Sigmoid colon (tissue), 7 donors: ENCODE measurements around the gene TACC2. TPM values are rescaled to one million over a fixed set of nuclear protein-coding genes. Genes with fewer than 3 reads are reported as not detected.
A peak's percentile ranks its signal among the peaks of the same experiment; 100 is the strongest.

Experiments used
- DNase-seq: peaks from one replicate; pipeline ENCODE4 v3.0.0-alpha.2; 2019
- H3K27ac ChIP-seq, 4 donors: fragments of 200-600 bp; sonication (generic); one replicate each; pipeline ENCODE4 v1.5.1; 2016 to 2019; ENCODE audit warnings: mild to moderate bottlenecking in 1 of 4
- H3K27me3 ChIP-seq, 3 donors: fragments of 200-600 bp; sonication (generic); one replicate each; pipeline ENCODE4 v1.5.1; 2019; ENCODE audit warnings: mild to moderate bottlenecking in 1 of 3
- H3K36me3 ChIP-seq, 4 donors: fragments of 200-600 bp; sonication (generic); one replicate each; pipeline ENCODE4 v1.5.1; 2016 to 2019
- H3K4me1 ChIP-seq, 4 donors: fragments of 200-600 bp; sonication (generic); one replicate each; pipeline ENCODE4 v1.5.1; 2017 to 2019
- H3K4me3 ChIP-seq, 4 donors: fragments of 200-600 bp; sonication (generic); one replicate each; pipeline ENCODE4 v1.5.1; 2017 to 2019; ENCODE audit warnings: mild to moderate bottlenecking in 2 of 4, moderate library complexity in 1 of 4
- H3K9me3 ChIP-seq, 4 donors: fragments of 200-600 bp in 3 of 4; sonication (generic) in 3 of 4; one replicate each; pipeline versions ENCODE4 v1.5.1 to v1.6.1; 2013 to 2019
- EP300 ChIP-seq, 4 donors: sonication (generic); formaldehyde crosslinking; IDR thresholded peaks; one replicate each; pipeline ENCODE4 v1.6.1; 2017; ENCODE audit warnings: antibody characterized with exemption in 4 of 4
- POLR2A ChIP-seq, 2 donors: fragments of 450-650 bp; IDR thresholded peaks; one replicate each; pipeline ENCODE4 v1.6.1; 2016; ENCODE audit warnings: antibody characterized with exemption in 2 of 2, mild to moderate bottlenecking in 2 of 2, moderate library complexity in 2 of 2
- POLR2AphosphoS5 ChIP-seq, 4 donors: sonication (generic); formaldehyde crosslinking; IDR thresholded peaks; one replicate each; pipeline ENCODE4 v1.6.1; 2017; ENCODE audit warnings: antibody characterized with exemption in 4 of 4
- whole genome bisulfite sequencing, 2 donors: extraction: QIAGEN DNeasy Blood & Tissue Kit; methylation state at CpG; one replicate each; pipeline ENCODE4 v1.1.7; 2013; 5-methylcytosine and 5-hydroxymethylcytosine counted together
- intact Hi-C: fragments of 100-400 bp; cut with DNase I; formaldehyde crosslinking; loops from one replicate; pipeline ENCODE4 v1.15.1; 2023
- polyA plus RNA-seq, 3 donors: library from polyadenylated mRNA; stranded (reverse); fragments of 200-250 nt; gene quantifications; one replicate each; pipeline ENCODE4 v1.2.3, GENCODE V29; 2013
- total RNA-seq, 4 donors: library from RNA; depleted of rRNA; stranded (reverse); fragments of >200 nt; gene quantifications; one replicate each; pipeline ENCODE4 v1.1.0, GENCODE V29; 2016
- TF ChIP-seq, protein P1 (sequence below), 4 experiments: fragments of 450-650 bp in 3 of 4; fragments of 200-600 bp in 1 of 4; IDR thresholded peaks; one replicate each; pipeline ENCODE4 v1.5.1; 2016 to 2019; ENCODE audit warnings: antibody characterized with exemption in 4 of 4, mild to moderate bottlenecking in 3 of 4, moderate library complexity in 2 of 4
- donor health status: healthy with polysubstance abuse.
- donor health status: Bipolar disorder and iron deficiency.
- donor health status: healthy.

TACC2 gene
- total and polyA plus RNA-seq, 7 donors: 43.7 to 173 (median 71.0) TPM

DNA sequence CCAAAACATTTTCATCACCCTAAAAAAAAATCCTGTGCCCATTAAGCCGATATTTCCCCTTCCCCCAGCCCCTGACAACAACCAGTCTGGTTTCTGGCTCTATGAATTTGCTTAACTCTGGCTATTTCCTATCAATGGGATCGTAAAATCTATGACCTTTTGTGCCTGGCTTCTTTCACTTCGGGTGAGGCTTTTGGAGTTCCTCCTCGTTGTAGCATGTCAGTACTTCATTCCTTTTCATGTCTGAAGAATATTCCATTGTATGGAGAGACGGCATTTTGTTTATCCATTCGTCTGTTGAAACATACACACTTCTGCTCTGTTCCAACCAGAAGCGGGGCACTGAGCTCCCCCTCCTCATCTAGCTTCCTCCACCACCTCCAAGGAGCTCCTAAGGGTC is 29.5 kb downstream of the TACC2 start:
- Histone ChIP-seq H3K27me3 (no peaks in the 10 kb centered on the region), H3K4me1 (peaks cover 0 to 55% (median 45%) of the 10 kb centered on the region in 4 donors), H3K9me3 (no peaks in the 10 kb centered on the region), H3K27ac (peak overlapping the region; percentile 80 to 85 (median 81)), H3K36me3 (no peaks in the 10 kb centered on the region), H3K4me3 (peak overlapping the region in 3 of 4 donors; percentile 9 to 17 (median 10))
- intact Hi-C loops: no loop called here
- 6 to 43% methylated on average over 7 of the region's 7 CpGs for WGBS, 2 donors
- peak in 1 of 4 donors; percentile 25 for TF ChIP-seq POLR2AphosphoS5 (IDR thresholded peaks at IDR 0.05)
- TF ChIP-seq POLR2A (IDR thresholded peaks at IDR 0.05): no peak
- DNase-seq: no peak

DNA sequence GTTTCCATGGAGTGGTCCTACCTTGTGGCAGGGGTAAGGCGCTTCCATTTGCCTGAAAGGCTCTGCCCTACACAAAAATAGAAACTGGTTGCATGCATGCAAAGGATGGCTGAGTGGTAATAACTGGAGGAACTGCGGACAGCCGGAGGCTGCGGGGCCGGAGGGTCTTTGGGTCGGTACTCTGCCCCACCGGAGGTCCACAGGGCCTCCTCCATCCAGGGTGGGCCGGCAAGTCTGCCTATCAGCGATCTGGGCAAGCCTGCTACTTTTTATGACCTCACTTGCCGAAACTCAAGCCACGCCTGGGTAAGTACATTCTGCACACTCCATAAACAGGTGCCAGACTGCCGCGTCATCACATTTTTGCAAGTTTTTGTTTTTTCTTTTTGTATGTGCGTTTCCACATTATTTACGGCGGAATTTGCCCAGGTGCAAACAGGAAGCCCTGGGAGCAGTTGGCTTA is 30.0 kb downstream of the TACC2 start:
- H3K27ac ChIP-seq: peak overlapping the region; percentile 80 to 85 (median 81)
- no peaks in the 10 kb centered on the region for H3K36me3 ChIP-seq
- no peak for DNase-seq
- WGBS, 2 donors: 12 to 61% methylated on average over 16 of the region's 16 CpGs
- intact Hi-C loops: no loop called here
- TF ChIP-seq POLR2AphosphoS5 (IDR thresholded peaks at IDR 0.05) (no peak), POLR2A (IDR thresholded peaks at IDR 0.05) (peak in 1 of 2 donors; percentile 20)
- peak overlapping the region in 3 of 4 donors; percentile 9 to 17 (median 10) for H3K4me3 ChIP-seq
- no peaks in the 10 kb centered on the region for H3K27me3 ChIP-seq
- H3K4me1 ChIP-seq: peaks cover 0 to 53% (median 42%) of the 10 kb centered on the region in 4 donors
- H3K9me3 ChIP-seq: no peaks in the 10 kb centered on the region

- H3K4me3 ChIP-seq: peak overlapping the region in 1 of 4 donors; percentile 10
- peaks cover 0 to 52% (median 41%) of the 10 kb centered on the region in 4 donors for H3K4me1 ChIP-seq
- TF ChIP-seq POLR2A (IDR thresholded peaks at IDR 0.05): peak in 1 of 2 donors; percentile 53
- no peak for TF ChIP-seq POLR2AphosphoS5 (IDR thresholded peaks at IDR 0.05)
- no peaks in the 10 kb centered on the region for H3K27me3 ChIP-seq
- peak overlapping the region; percentile 80 to 85 (median 81) for H3K27ac ChIP-seq
- no peak for DNase-seq
- H3K9me3 ChIP-seq: no peaks in the 10 kb centered on the region
- intact Hi-C loops: no loop called here
- WGBS, 2 donors: 11 to 54% methylated on average over 24 of the region's 24 CpGs
- H3K36me3 ChIP-seq: no peaks in the 10 kb centered on the region
Measured at GRCh38 chr10:122019414-122019975, 30.5 kb downstream of the TACC2 start.

DNA sequence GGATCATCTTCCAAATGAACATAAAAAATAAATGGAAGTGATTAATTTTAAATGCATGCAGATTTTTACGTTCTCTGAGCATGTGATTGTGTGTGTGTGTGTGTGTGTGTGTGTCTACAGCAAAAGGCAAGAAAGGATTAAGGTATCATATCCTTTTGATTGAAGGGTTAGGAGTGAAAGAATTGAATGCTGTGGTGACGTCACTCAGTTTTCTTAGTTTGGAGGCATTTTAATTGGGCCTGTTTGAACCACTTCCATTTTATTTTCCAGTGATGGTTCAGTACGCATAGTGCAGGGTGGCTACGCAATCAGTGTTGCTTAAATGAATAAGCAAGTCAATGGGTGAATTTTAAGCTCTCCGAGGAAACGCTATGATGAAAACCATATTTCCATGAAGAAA is 31.3 kb downstream of the TACC2 start:
- TF ChIP-seq POLR2A (IDR thresholded peaks at IDR 0.05): no peak
- intact Hi-C loops: loop anchor here (2.0 kb wide), 1 partner anchor 25 kb away; no protein-coding TSS in a partner anchor
- DNase-seq: no peak
- 67 to 86% methylated on average over 6 of the region's 6 CpGs for WGBS, 2 donors
- H3K9me3 ChIP-seq: no peaks in the 10 kb centered on the region
- H3K27ac ChIP-seq: peak overlapping the region; percentile 80 to 85 (median 81)
- H3K4me1 ChIP-seq: peaks cover 0 to 45% (median 34%) of the 10 kb centered on the region in 4 donors
- H3K27me3 ChIP-seq: no peaks in the 10 kb centered on the region
- no peaks in the 10 kb centered on the region for H3K36me3 ChIP-seq
- H3K4me3 ChIP-seq: no peak overlapping the region

GRCh38 chr10:122021379-122021778 is 32.4 kb downstream of the TACC2 start:
- peak; percentile 86 for DNase-seq
- peak overlapping the region; percentile 14 to 38 (median 26) for H3K4me3 ChIP-seq
- H3K9me3 ChIP-seq: no peaks in the 10 kb centered on the region
- 58 to 68% methylated on average over 9 of the region's 9 CpGs for WGBS, 2 donors
- H3K27ac ChIP-seq: peak overlapping the region; percentile 80 to 85 (median 81)
- no peaks in the 10 kb centered on the region for H3K27me3 ChIP-seq
- intact Hi-C loops: loop anchor here (2.0 kb wide), 1 partner anchor 27 kb away; no protein-coding TSS in a partner anchor
- TF ChIP-seq POLR2A (IDR thresholded peaks at IDR 0.05): no peak
- TF ChIP-seq POLR2AphosphoS5 (IDR thresholded peaks at IDR 0.05): peak in 1 of 4 donors; percentile 33
- peak in 2 of 4 donors; percentile 46 to 73 for TF ChIP-seq EP300 (IDR thresholded peaks at IDR 0.05)
- no peaks in the 10 kb centered on the region for H3K36me3 ChIP-seq
- H3K4me1 ChIP-seq: peaks cover 0 to 40% (median 31%) of the 10 kb centered on the region in 4 donors

DNA sequence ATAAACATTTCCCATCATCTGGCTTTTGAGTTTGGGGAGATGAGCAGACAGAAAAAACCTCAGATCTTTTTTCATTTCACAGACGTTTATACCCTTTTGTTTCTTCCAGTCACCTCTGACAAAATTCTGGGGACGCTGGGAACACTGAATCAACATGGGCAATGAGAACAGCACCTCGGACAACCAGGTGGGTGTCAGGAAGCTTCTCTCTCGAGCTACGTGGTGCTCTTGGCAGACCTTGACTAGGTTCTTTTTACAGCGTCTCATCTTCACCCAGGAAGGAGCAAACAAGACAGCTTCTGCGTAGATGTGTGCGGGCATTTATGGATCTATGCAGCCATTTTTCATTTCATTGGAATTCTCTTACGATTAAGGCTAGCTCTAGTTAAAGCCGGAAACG is 32.9 kb downstream of the TACC2 start:
- intact Hi-C loops: loop anchor here (2.0 kb wide), 1 partner anchor 27 kb away; no protein-coding TSS in a partner anchor
- H3K27ac ChIP-seq: peak overlapping the region; percentile 80 to 85 (median 81)

More for the DNA sequence above, 32.9 kb downstream of the TACC2 start:
- H3K36me3 ChIP-seq: no peaks in the 10 kb centered on the region
- no peaks in the 10 kb centered on the region for H3K9me3 ChIP-seq
- peak overlapping the region; percentile 14 to 38 (median 26) for H3K4me3 ChIP-seq
- H3K4me1 ChIP-seq: peaks cover 0 to 40% (median 33%) of the 10 kb centered on the region in 4 donors
- no peak for TF ChIP-seq POLR2A (IDR thresholded peaks at IDR 0.05)
- TF ChIP-seq POLR2AphosphoS5 (IDR thresholded peaks at IDR 0.05): peak in 2 of 4 donors; percentile 2 to 5
- TF ChIP-seq, protein P1, sequence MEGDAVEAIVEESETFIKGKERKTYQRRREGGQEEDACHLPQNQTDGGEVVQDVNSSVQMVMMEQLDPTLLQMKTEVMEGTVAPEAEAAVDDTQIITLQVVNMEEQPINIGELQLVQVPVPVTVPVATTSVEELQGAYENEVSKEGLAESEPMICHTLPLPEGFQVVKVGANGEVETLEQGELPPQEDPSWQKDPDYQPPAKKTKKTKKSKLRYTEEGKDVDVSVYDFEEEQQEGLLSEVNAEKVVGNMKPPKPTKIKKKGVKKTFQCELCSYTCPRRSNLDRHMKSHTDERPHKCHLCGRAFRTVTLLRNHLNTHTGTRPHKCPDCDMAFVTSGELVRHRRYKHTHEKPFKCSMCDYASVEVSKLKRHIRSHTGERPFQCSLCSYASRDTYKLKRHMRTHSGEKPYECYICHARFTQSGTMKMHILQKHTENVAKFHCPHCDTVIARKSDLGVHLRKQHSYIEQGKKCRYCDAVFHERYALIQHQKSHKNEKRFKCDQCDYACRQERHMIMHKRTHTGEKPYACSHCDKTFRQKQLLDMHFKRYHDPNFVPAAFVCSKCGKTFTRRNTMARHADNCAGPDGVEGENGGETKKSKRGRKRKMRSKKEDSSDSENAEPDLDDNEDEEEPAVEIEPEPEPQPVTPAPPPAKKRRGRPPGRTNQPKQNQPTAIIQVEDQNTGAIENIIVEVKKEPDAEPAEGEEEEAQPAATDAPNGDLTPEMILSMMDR (IDR thresholded peaks at IDR 0.05): no peak
- peak in 1 of 4 donors; percentile 24 for TF ChIP-seq EP300 (IDR thresholded peaks at IDR 0.05)
- DNase-seq: peak; percentile 74
- no peaks in the 10 kb centered on the region for H3K27me3 ChIP-seq
- WGBS, 2 donors: 83 to 91% methylated on average over 11 of the region's 11 CpGs
